Activated T-cell treated with anti-CD3 and anti-CD28 coated beads for 24 hours (primary cell): ENCODE data around the gene PPP1R1A.

Experiments used
- DNase-seq: peaks from one replicate; pipeline ENCODE4 v3.0.0-alpha.2; 2020; ENCODE audit warnings: low read depth

PPP1R1A gene

DNA sequence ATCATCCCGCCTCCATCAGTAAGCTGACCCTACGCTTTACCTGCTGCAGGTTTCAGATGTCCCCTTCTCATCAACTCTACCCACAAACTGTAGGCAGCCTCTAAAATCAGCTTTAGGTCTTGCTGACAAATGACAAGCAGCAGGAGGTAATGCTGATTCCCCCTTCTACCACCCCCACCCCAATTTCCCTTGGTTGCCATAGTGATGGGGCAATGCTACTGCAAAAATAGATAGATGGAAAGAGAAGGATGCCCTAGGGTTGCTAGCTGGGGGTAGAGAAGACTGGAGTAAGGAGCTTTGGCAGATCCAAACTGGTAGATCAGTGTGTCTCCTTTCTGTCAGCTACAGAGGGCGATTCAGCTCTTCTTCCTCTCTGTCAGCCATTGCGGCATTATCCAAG lies 58.9 kb downstream of the PPP1R1A start:
- no peak for DNase-seq
